SH-SY5Y (cell line): Measurements from ENCODE around the gene MYL10.

Experiments used
- GATA2 ChIP-seq: IDR thresholded peaks from 2 replicates; pipeline ENCODE4 v1.6.1; 2011; ENCODE audit warnings: mild to moderate bottlenecking, low read depth, low read length
- GATA3 ChIP-seq: IDR thresholded peaks from 2 replicates; pipeline ENCODE4 v1.6.1; 2011; ENCODE audit warnings: low read depth, mild to moderate bottlenecking, low read length, moderate library complexity

The MYL10 gene

DNA sequence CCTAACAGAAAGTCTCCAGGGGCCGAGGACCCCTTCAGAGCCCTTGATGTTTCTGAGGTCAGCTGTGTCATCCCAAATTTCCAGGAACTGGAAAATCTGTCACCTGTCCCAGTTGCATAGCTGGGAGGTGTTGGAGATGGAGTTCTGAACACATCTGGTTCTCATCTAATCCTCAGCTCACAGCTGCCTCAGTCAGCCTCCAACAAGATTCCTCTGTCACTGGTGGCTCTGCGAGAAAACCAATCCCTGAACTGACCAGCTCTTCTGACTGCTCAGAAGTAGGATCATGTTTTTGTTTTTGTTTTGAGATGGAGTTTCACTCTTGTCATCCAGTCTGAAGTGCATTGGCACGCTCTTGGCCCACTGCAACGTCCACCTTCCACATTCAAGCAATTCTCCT lies 37.6 kb upstream of the MYL10 start:
- TF ChIP-seq GATA3 (no peak), GATA2 (no peak)

- TF ChIP-seq GATA2, result no peak
- no peak for TF ChIP-seq GATA3
Observed at GRCh38 chr7:101666293-101666692, 37.2 kb upstream of the MYL10 start.

GRCh38 chr7:101664893-101665471 lies 35.9 kb upstream of the MYL10 start:
- TF ChIP-seq GATA3 (no peak), GATA2 (no peak)

DNA sequence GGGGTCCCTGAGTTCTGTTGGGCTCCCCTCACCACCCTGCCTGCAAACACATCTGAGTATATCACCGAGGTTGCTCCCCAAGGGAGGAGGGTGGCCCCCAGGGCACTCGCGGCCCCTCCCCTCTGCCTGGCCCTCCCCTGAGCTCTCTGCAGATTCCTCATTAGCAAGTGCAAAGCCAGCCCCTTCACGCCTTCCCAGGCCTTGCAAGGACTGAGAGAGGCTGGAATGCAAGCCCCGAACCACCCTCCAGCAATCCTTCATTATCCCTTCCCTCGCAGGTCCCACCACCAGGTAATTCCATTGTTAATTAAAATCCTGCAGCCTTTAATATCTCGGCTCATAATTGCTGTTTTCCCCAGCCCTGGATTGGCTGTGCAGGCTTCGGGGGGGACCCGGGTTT lies 35.3 kb upstream of the MYL10 start:
- no peak for TF ChIP-seq GATA2
- no peak for TF ChIP-seq GATA3

- TF ChIP-seq GATA2, result no peak
- no peak for TF ChIP-seq GATA3
Observed at GRCh38 chr7:101663747-101664146, 34.7 kb upstream of the MYL10 start.

DNA sequence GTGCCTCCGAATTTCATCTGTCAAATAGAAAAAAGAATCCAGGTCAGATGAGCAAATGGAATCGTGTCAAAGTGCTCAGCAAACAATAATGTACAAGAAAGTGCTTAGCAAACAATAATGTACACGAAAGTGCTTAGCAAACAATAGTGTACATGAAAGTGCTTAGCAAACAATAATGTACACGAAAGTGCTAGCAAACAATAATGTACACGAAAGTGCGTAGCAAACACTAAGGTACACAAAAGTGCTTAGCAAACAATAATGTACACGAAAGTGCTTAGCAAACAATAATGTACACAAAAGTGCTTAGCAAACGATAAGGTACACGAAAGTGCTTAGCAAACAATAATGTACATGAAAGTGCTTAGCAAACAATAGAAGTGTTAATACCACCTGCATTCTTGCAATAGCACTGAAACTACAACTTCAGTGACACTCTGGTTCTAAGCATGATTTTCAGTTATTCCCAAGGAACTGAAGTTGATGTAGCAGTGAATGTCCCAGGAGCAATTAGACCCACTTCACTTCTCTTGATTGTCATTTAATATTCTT lies 33.4 kb upstream of the MYL10 start:
- TF ChIP-seq GATA2 (no peak), GATA3 (no peak)

DNA sequence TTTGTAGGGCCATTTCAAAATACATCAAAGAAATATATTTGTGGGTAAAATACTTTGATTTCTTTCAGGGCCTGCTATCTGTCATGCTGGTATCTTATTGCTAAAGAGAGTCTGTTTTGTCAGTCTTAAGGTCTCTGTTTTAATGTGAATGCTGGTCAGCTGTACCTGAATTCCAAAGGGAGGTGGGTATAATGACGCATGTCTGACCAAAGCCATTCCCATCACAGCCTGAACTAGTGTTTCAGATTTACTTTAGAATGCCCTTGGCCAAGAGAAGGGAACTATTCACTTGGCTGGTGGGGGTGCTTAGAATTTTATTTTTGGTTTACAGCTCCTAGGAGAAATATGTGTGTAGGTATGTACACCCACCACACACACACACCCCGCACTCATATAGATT lies 30.6 kb upstream of the MYL10 start:
- TF ChIP-seq GATA3, result no peak
- TF ChIP-seq GATA2, result no peak

- TF ChIP-seq GATA2 (no peak), GATA3 (no peak)
Observed at GRCh38 chr7:101657171-101657570, 28.1 kb upstream of the MYL10 start.

DNA sequence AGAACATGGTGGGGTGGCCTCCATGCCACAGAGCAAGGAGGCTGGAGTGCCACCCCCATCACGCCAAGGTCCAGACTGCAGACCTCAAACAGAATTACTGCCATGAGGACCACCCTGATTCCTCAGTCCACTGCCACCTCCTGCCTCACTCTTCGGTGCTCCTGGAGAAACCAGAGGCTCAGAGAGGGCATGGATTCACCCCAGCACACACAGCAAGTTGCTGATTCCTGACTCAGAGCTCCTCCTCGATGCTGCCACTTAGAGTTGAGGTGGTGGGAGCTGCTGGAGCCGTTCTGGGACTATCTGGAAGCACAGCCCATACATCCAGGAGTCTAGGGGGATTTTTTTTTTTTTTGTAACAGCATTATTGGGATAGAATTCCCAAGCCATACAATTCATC lies 22.0 kb upstream of the MYL10 start:
- TF ChIP-seq GATA3 (no peak), GATA2 (no peak)

DNA sequence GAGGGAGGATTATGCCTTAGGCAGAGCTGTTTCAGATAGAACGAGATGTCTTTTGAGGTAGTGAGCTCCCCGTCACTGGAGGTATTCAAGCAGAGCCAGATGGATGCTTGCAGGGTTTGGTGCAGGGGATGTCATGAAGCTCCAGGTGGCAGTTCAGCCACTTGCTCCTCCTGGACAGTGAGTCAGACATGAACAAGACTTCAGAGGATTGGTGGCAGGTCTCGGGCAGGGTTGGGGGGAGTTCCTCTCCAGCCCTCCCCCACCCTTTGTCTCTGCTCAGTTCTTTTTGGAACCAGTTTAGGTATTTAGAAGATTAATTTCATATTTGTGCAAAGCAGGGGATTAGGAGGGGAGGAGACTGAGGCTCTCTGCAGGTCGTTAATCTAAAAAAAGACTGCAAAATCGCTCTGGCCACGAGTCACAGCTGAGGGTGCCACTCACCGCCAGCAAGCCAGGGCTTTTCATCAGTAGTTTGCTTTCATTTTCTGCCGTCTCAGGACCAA lies 21.5 kb upstream of the MYL10 start:
- no peak for TF ChIP-seq GATA2
- TF ChIP-seq GATA3, result no peak

DNA sequence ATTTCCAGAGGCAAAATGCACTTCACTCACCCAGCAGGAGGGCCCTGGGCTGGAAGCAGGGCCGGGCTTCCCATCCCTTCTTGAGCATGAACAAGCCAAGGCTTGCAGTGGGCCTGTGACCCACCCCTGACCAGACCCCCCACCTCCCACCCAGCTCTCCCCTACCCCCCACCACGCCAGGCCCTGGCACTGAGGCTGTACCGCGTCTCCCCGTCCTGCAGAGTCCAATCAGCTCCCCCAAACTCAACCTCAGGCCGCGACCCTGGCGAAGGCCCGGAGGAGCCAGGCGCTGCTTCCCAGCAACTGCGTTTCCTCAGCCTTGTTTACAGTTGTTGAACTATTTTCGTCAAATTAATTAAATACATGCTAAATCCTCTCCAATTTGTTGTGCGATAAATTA lies 16.9 kb upstream of the MYL10 start:
- TF ChIP-seq GATA3, result no peak
- TF ChIP-seq GATA2, result no peak

DNA sequence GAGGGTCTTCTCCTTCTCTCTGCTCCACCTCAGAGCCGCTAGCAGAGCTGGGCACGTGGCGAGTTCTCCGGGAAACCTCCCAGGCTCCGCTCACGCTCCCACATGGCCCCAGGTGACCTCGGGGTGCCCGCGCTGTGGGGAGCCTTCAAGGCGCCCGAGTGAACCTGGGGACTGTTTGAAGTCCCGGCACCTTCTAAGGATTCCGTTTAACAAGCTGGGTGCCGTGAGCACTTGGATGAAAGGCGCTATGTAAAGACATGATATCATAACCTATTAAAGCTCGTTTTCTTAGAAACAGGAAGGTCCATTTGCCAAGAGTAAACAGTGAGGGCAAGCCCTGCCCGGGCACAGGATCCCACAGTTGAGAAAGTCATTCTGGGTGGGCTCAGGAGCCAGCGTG lies 15.8 kb upstream of the MYL10 start:
- no peak for TF ChIP-seq GATA2
- TF ChIP-seq GATA3, result no peak

DNA sequence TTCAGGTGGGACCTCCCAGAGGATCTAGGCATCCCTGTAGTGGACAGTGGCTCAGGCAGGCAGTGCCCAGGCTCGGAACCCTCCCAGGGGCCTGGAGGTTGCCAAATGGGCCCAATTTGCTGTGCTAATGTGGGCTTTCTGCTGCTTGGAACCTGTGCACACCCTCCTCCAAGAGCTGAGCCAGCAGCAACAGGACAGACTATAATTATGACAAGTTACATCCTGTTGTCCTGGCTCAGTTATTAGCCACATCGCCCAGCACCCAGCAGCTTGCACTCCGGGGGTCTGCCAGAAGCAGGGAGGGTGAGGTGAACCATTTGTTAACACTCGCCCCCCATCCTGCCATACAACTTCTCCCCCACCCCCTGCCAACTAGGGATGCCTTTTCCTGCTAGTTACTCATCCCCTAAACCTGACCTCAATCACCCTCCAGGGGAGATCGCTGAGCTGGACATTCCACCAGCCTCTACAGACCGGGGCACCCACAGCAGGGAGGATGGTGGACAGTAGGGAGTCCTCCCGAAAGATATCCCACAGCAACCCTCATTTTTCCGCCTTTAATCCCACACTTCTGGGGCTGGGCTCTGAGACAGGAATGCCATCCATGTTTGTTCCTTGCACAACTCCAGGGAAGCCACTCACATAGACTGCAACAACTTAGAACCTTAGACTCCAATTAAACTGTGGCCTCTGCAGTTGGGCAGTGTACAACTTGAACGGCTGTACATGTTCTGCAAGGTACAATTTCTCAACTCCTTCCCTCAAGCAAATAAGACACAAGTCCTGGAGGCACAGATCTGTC lies 7.9 kb upstream of the MYL10 start:
- TF ChIP-seq GATA2, result no peak

DNA sequence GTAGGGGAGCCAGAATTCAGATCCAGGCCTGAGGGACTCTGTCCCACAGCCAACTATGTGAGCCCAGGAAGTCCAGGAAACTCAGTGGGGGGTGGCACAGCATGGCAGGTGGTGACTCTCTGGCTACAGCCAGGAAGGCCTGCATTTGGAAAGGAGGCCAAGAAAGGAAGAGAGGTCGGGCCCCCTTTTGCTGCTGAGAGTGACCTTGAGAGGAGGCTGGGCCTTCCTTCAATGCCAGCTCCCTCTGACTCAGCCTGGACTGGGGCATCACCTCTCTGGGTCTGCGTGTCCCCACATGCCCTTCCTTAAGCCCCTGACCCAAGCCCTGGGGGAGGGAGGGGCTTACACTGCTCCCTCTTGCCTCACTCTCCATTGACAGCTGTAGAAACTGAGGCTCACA lies 6.4 kb upstream of the MYL10 start:
- no peak for TF ChIP-seq GATA3
- no peak for TF ChIP-seq GATA2

DNA sequence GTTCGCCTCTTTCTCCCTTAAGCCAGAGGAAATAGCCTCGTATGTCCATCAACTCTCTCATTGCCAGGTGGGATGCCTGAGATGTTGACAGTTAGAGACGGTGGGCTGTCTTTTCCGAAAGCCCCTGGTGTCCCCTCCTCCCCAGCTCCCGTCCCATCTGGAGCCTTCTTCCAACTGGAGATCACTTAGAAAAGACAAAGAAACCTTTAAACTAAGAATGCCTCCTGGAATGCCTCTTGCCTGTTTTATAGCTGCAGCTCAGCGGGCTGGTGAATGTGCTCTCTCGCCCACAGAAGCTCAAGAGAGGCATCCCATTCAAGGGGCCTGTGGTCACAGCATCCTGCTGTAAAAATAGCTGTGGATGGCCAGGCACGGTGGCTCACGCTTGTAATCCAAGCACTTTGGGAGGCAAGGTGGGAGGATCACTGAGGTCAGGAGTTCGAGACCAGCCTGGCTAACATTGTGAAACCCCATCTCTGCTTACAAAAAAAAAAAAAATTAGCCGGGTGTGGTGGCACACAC lies 5.2 kb upstream of the MYL10 start:
- TF ChIP-seq GATA3 (no peak), GATA2 (no peak)

DNA sequence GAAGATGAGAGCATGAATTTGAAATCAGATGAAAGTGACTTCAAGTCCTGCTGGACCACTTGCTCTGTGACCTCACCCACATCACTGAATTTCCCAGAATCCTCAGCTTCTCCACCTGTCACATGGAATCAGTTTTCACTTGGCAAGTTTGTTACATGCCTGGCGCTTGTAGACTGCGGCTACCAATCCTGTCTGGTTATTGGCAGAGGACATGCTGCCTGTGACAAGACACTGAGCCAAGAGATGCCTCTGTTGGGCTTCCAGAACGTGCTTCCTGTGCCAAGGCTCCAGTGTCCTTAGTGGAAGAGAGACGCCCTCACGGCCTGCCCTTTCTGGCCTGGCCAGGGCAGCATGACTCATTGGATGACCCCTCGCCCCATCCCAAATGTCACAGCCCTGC lies 4.4 kb upstream of the MYL10 start:
- TF ChIP-seq GATA2, result no peak
- no peak for TF ChIP-seq GATA3
